Right lobe of liver (tissue), 4 donors: ENCODE results near the gene SLC9B1.

Experiments used
- CTCF ChIP-seq, 4 donors: fragments of 200-600 bp in 3 of 4; fragments of 450-650 bp in 1 of 4; IDR thresholded peaks; one replicate each; pipeline versions ENCODE4 v1.5.1 to v1.8.0; 2016 to 2022; ENCODE audit warnings: antibody characterized with exemption in 4 of 4, mild to moderate bottlenecking in 2 of 4
- POLR2A ChIP-seq: fragments of 450-650 bp; IDR thresholded peaks from one replicate; pipeline ENCODE4 v1.6.1; 2017; ENCODE audit warnings: antibody characterized with exemption, mild to moderate bottlenecking
- donor health status: DM: no; HTN: no; CAD: no.
- donor health status: DM: no; HTN: no; CAD: no.
- donor health status: DM: no; HTN: yes; CAD: no.

GRCh38 chr4:103011378-103012025 is 8.0 kb downstream of the SLC9B1 start:
- TF ChIP-seq POLR2A, result no peak
- no peak for TF ChIP-seq CTCF (IDR thresholded peaks at IDR 0.05)
